Heart left ventricle (tissue), 16 donors: Measurements from ENCODE around the gene CLNK. TPM values are rescaled to one million over a fixed set of nuclear protein-coding genes. Genes with fewer than 3 reads are reported as not detected.

ENCODE experiments used
- ATAC-seq, 4 donors: fragments of 200-7000 bp; cut with Tn5 transposase; one replicate each; pipeline ENCODE4 v1.9.1; 2020 to 2022; ENCODE audit warnings: moderate library complexity in 4 of 4, mild to moderate bottlenecking in 3 of 4, moderate number of reproducible peaks in 1 of 4
- DNase-seq, 5 donors: peaks; one replicate each; pipeline ENCODE4 v3.0.0-alpha.2; 2020
- H3K27ac ChIP-seq, 12 donors: fragments of 200-600 bp; sonication (generic) in 4 of 12; one replicate each; pipeline versions ENCODE4 v1.5.0 to v1.8.0; 2016 to 2022; ENCODE audit warnings: mild to moderate bottlenecking in 2 of 12
- H3K27me3 ChIP-seq, 9 donors: fragments of 200-600 bp; sonication (generic) in 2 of 9; one replicate each; pipeline versions ENCODE4 v1.5.1 to v1.8.0; 2016 to 2022; ENCODE audit warnings: mild to moderate bottlenecking in 3 of 9
- H3K36me3 ChIP-seq, 9 donors: fragments of 200-600 bp; sonication (generic) in 2 of 9; one replicate each; pipeline versions ENCODE4 v1.5.0 to v1.8.0; 2018 to 2022; ENCODE audit warnings: mild to moderate bottlenecking in 2 of 9
- H3K4me1 ChIP-seq, 12 donors: fragments of 200-600 bp; sonication (generic) in 4 of 12; one replicate each; pipeline versions ENCODE4 v1.5.0 to v1.8.0; 2016 to 2022; ENCODE audit warnings: mild to moderate bottlenecking in 3 of 12
- H3K4me3 ChIP-seq, 12 donors: fragments of 200-600 bp; sonication (generic) in 4 of 12; one replicate each; pipeline versions ENCODE4 v1.5.0 to v1.8.0; 2017 to 2022; ENCODE audit warnings: mild to moderate bottlenecking in 9 of 12, moderate library complexity in 4 of 12
- H3K9me3 ChIP-seq, 12 donors: fragments of 200-600 bp; sonication (generic) in 4 of 12; one replicate each; pipeline versions ENCODE4 v1.5.0 to v1.8.0; 2016 to 2022; ENCODE audit warnings: mild to moderate bottlenecking in 1 of 12
- POLR2A ChIP-seq, 2 donors: fragments of 450-650 bp; IDR thresholded peaks; one replicate each; pipeline ENCODE4 v1.6.1; 2017; ENCODE audit warnings: antibody characterized with exemption in 2 of 2, mild to moderate bottlenecking in 2 of 2, moderate library complexity in 2 of 2
- WGBS, 4 donors: extraction: QIAGEN DNeasy Blood & Tissue Kit in 2 of 4; methylation state at CpG; one replicate each; pipeline versions ENCODE4 v1.1.5 to v1.1.7; 2013 to 2018; 5-methylcytosine and 5-hydroxymethylcytosine counted together
- intact Hi-C, 10 donors: fragments of 100-400 bp; cut with DNase I; formaldehyde crosslinking; loops; one replicate each; pipeline versions ENCODE4 v1.11.1 to v1.14.2; 2022
- polyA plus RNA-seq, 2 donors: library from polyadenylated mRNA; stranded (reverse); fragments of 200-250 nt; gene quantifications; one replicate each; pipeline ENCODE4 v1.2.3, GENCODE V29; 2013
- total RNA-seq, 9 donors: library from RNA; depleted of rRNA in 2 of 9; stranded (reverse); fragments of >200 nt in 2 of 9; fragmentation: NEBNext Ultra II Directional in 3 of 9; extraction: Animal tissue kit (Norgen Biotek cat#: 25700) in 3 of 9; gene quantifications; one replicate each; pipeline versions ENCODE4 v1.1.0 to v1.2.4, GENCODE V29; 2016 to 2023
- TF ChIP-seq, protein P1 (sequence below), 12 donors: fragments of 200-600 bp; sonication (generic) in 4 of 12; IDR thresholded peaks; one replicate each; pipeline versions ENCODE4 v1.5.0 to v1.8.0; 2018 to 2022; ENCODE audit warnings: antibody characterized with exemption in 12 of 12, mild to moderate bottlenecking in 5 of 12
- donor health status: ischemic (EF 13 %, LVEDD 7.1; RV severe dilation, severe dysfunction).
- donor health status: healthy with polysubstance abuse.
- donor health status: DM: no; HTN: yes; CAD: no.
- donor health status: DM: no; HTN: no; CAD: no.
- donor health status: ischemic (EF 25% LVEDD 6.9; RV normal size, moderate dysfunction).
- donor health status: ischemic (EF 25% LVEDD 5.7; RV mildly dilated, moderate dysfunction).
- donor health status: healthy.
- donor health status: DM: yes; HTN: yes; CAD: no.
- donor health status: ischemic (EF 35%, LVEDD 5.7; RV mildly dilated, moderate dysfunction).
- donor health status: nonischemic (EF 11% LVEDD 7.7; RV severe dilation, severe dysfunction).
- donor health status: DM: yes; HTN: yes; CAD: no.
- donor health status: PGD.
- donor health status: ischemic (EF 29% LVEDD 5.4; RV normal size, mild dysfunction).
- donor health status: nonischemic (EF 23%, LVEDD 6.1; RV moderate dilation, normal function).

The CLNK gene
- total and polyA plus RNA-seq, 11 donors, result 0.01 to 0.16 (median 0.11) TPM; not detected in 8

DNA sequence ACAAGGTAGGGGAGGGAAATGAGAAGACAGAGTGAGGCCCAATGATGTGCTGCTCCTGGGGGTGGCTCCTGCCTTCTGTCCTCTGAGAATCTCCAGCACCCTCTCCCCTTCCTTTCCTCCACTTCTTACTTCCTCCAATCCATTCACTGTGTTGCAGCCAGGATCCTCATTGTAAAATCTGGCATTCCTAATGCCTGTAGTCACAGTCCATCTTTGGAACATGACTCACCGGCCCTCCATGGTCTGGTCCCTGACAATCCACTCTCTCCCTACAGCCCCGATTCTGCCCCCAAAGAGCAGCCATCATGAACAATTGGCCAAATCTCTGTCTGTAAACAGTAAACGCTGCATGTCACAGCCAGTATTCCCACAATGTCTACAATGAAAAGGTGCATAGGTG lies 72.9 kb downstream of the CLNK start:
- no peaks in the 10 kb centered on the region for H3K36me3 ChIP-seq
- no peaks in the 10 kb centered on the region for H3K4me1 ChIP-seq
- H3K27ac ChIP-seq, result no peak overlapping the region
- DNase-seq, result peak in 1 of 5 donors; percentile 19
- no peak for TF ChIP-seq POLR2A (IDR thresholded peaks at IDR 0.05)
- TF ChIP-seq, protein P1, sequence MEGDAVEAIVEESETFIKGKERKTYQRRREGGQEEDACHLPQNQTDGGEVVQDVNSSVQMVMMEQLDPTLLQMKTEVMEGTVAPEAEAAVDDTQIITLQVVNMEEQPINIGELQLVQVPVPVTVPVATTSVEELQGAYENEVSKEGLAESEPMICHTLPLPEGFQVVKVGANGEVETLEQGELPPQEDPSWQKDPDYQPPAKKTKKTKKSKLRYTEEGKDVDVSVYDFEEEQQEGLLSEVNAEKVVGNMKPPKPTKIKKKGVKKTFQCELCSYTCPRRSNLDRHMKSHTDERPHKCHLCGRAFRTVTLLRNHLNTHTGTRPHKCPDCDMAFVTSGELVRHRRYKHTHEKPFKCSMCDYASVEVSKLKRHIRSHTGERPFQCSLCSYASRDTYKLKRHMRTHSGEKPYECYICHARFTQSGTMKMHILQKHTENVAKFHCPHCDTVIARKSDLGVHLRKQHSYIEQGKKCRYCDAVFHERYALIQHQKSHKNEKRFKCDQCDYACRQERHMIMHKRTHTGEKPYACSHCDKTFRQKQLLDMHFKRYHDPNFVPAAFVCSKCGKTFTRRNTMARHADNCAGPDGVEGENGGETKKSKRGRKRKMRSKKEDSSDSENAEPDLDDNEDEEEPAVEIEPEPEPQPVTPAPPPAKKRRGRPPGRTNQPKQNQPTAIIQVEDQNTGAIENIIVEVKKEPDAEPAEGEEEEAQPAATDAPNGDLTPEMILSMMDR (IDR thresholded peaks at IDR 0.05), result no peak
- intact Hi-C loops, result no loop called here
- no peak overlapping the region for H3K4me3 ChIP-seq
- H3K27me3 ChIP-seq, result no peaks in the 10 kb centered on the region
- no peaks in the 10 kb centered on the region for H3K9me3 ChIP-seq
- peak in 3 of 4 donors; percentile 53 to 75 (median 62) for ATAC-seq
- WGBS, 4 donors, result 16 to 40% (median 29%) methylated on average over 3 of the region's 3 CpGs

DNA sequence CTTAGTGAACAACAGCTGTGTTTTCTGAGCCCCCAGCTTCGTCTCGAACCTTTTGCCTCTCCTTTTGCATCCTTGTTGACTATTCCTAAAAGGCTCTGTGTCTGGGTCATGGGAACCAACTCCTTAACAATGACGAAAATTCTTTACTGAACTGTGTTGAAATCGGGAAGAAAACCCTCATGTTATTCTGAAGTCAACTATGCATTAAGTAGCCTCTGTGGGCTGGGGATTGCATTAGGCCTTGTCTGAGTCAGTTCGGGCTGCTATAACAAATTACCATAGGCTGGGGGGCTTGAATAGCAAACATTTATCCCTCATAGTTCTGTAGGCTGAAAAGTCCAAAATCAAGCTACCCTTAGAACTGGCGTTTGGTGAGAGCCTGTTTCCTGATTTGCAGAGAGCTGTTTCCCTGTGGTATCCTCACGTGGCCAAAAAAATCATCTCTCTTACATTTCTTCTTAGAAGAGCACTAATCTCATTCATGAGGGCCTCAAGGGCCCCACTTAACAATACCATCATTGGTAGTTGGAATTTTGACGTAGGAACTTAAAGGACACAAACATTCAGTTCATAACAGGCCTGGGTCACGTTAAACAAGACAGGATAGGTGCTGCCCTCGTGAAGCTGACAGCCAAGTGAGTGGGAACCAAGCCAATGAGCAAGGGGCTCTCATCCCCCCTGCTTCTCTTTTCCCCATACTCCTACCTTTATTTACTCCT lies 75.9 kb downstream of the CLNK start:
- no peaks in the 10 kb centered on the region for H3K4me1 ChIP-seq
- no peak overlapping the region for H3K27ac ChIP-seq
- no peak overlapping the region for H3K4me3 ChIP-seq
- 75 to 78% (median 76%) methylated on average over 10 of the region's 10 CpGs for WGBS, 4 donors
- ATAC-seq (no peak), DNase-seq (no peak)
- intact Hi-C loops, result no loop called here
- no peaks in the 10 kb centered on the region for H3K9me3 ChIP-seq
- TF ChIP-seq, protein P1 (IDR thresholded peaks at IDR 0.05), result no peak
- no peak for TF ChIP-seq POLR2A (IDR thresholded peaks at IDR 0.05)
- no peaks in the 10 kb centered on the region for H3K36me3 ChIP-seq
- H3K27me3 ChIP-seq, result no peaks in the 10 kb centered on the region

DNA sequence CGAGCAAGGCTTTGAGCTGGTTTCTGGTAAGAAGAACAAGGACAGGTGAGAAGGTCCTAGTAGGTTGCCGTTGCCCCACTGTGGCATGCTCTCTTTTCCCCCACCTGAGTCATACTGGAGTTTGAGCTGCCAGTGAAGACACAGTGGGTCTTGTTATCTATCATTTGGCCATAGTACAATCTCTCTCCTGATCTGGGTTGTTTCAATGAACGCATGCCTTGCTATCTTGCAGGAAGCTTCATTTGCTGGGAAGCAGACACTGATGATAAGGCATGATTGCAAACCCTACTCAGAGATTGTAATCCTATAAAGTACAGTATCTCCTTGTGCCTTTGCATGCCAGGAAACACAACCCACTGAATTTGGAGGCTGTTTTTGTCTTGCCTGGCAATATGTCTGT lies 77.4 kb downstream of the CLNK start:
- no peaks in the 10 kb centered on the region for H3K4me1 ChIP-seq

DNA sequence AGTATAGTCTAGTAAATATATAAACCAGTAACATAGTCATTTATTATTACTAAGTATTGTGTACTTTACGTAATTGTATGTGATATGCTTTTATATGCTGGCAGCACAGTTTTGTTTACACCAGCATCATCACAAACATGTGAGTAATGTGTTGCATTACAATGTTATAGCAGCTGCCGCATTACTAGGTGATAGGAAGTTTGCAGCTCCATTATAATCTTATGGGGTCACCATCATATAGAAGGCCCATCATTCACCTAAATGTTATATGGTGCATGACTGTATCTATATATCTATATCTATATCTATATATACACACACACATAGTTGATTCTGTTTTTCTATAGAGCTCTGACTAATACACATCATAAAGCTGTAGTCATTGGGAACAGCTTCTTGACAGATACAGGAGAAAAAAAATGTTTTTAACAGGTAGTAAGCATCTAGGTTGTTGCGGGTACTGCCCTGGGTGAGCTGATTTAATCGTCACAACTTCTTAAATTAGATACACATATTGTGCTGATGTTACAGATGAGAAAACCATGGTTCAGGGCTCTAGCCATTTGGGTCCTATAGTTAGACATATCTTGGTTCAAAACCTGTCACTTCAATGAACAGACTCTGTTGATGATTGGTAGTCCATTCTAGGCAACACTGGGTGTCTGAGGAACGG lies 77.9 kb downstream of the CLNK start:
- WGBS, 4 donors, result 75 to 78% (median 76%) methylated on average over 5 of the region's 5 CpGs
- no peaks in the 10 kb centered on the region for H3K27me3 ChIP-seq
- no peak overlapping the region for H3K4me3 ChIP-seq
- no peak overlapping the region for H3K27ac ChIP-seq
- DNase-seq (no peak), ATAC-seq (no peak)
- TF ChIP-seq, protein P1 (IDR thresholded peaks at IDR 0.05), result no peak
- no peak for TF ChIP-seq POLR2A (IDR thresholded peaks at IDR 0.05)
- no peaks in the 10 kb centered on the region for H3K36me3 ChIP-seq
- intact Hi-C loops, result no loop called here
- no peaks in the 10 kb centered on the region for H3K9me3 ChIP-seq
- no peaks in the 10 kb centered on the region for H3K4me1 ChIP-seq

More for the DNA sequence above, 77.4 kb downstream of the CLNK start:
- DNase-seq (no peak), ATAC-seq (no peak)
- WGBS, 4 donors, result 58 to 69% (median 64%) methylated on average over 3 of the region's 3 CpGs
- H3K27ac ChIP-seq, result no peak overlapping the region
- H3K4me3 ChIP-seq, result no peak overlapping the region
- H3K9me3 ChIP-seq, result no peaks in the 10 kb centered on the region
- intact Hi-C loops, result no loop called here
- no peaks in the 10 kb centered on the region for H3K36me3 ChIP-seq
- TF ChIP-seq, protein P1 (IDR thresholded peaks at IDR 0.05), result no peak
- TF ChIP-seq POLR2A (IDR thresholded peaks at IDR 0.05), result no peak
- no peaks in the 10 kb centered on the region for H3K27me3 ChIP-seq
